Activated B cell treated with CpG ODN at 0.5 μM for 24 hours (primary cell): ENCODE data around the gene CYP4V2. TPM values are rescaled to one million over a fixed set of nuclear protein-coding genes. Genes with fewer than 3 reads are reported as not detected.
A peak's percentile ranks its signal among the peaks of the same experiment; 100 is the strongest.

Experiments
- ATAC-seq: fragments of 200-7000 bp; cut with Tn5 transposase; one replicate; pipeline ENCODE4 v1.10.0; 2021; ENCODE audit warnings: low read depth, mild to moderate bottlenecking, moderate library complexity
- CTCF ChIA-PET: fragments of 350-600 bp; sonication (Branson Sonifier 250); formaldehyde crosslinking; loops from one replicate; lab custom pipeline; 2021; ENCODE audit warnings: antibody characterized with exemption; lab: Charles Lee
- POLR2A ChIA-PET: fragments of 350-600 bp; sonication (Branson Sonifier 250); formaldehyde crosslinking; loops from one replicate; lab custom pipeline; 2021; ENCODE audit warnings: antibody characterized with exemption; lab: Charles Lee
- DNase-seq: peaks from one replicate; pipeline ENCODE4 v3.0.0; 2022
- H3K27ac Mint-ChIP-seq: one replicate; pipeline ENCODE4 v1.8.0; 2020; ENCODE audit warnings: mixed read lengths
- H3K27me3 Mint-ChIP-seq: one replicate; pipeline ENCODE4 v1.8.0; 2021; ENCODE audit warnings: mixed read lengths
- H3K36me3 Mint-ChIP-seq: one replicate; pipeline ENCODE4 v1.8.0; 2021; ENCODE audit warnings: low read depth, mixed read lengths
- H3K4me1 Mint-ChIP-seq: one replicate; pipeline ENCODE4 v1.8.0; 2021; ENCODE audit warnings: mixed read lengths
- H3K4me3 Mint-ChIP-seq: one replicate; pipeline ENCODE4 v1.8.0; 2020; ENCODE audit warnings: mild to moderate bottlenecking, mixed read lengths
- H3K9me3 Mint-ChIP-seq: one replicate; pipeline ENCODE4 v1.8.0; 2020; ENCODE audit warnings: mixed read lengths
- CTCF ChIP-seq: fragments of 200-600 bp; IDR thresholded peaks from one replicate; pipeline ENCODE4 v1.8.0; 2022; ENCODE audit warnings: antibody characterized with exemption, mild to moderate bottlenecking
- intact Hi-C: fragments of 100-400 bp; cut with micrococcal nuclease; formaldehyde crosslinking; loops from one replicate; pipeline ENCODE4 v1.15.1; 2024
- total RNA-seq: library from RNA; stranded (reverse); gene quantifications from 2 replicates; pipeline ENCODE4 v1.2.3, GENCODE V29; 2022

CYP4V2 gene
- total RNA-seq, 1 donor from 2014 or later: 9.5 TPM

- ChIA-PET CTCF (no interaction called here), POLR2A (no interaction called here)
- Mint-ChIP-seq H3K4me1 (peaks cover 9% of the 10 kb centered on the region), H3K27ac (no peak overlapping the region), H3K36me3 (peaks cover 12% of the 10 kb centered on the region), H3K27me3 (no peaks in the 10 kb centered on the region), H3K9me3 (no peaks in the 10 kb centered on the region), H3K4me3 (no peak overlapping the region)
- DNase-seq (no peak), ATAC-seq (no peak)
- no peak for TF ChIP-seq CTCF
- intact Hi-C loops: no loop called here
Measured at GRCh38 chr4:186196063-186196462, 4.7 kb downstream of the CYP4V2 start.

GRCh38 chr4:186200516-186200915 lies 9.1 kb downstream of the CYP4V2 start:
- ChIA-PET CTCF (no interaction called here), POLR2A (no interaction called here)
- ATAC-seq: no peak
- no peak for DNase-seq
- intact Hi-C loops: loop anchor here (5.0 kb wide), 1 partner anchor 558 kb away; no protein-coding TSS in a partner anchor
- Mint-ChIP-seq H3K9me3 (no peaks in the 10 kb centered on the region), H3K36me3 (peaks cover 7% of the 10 kb centered on the region), H3K27me3 (no peaks in the 10 kb centered on the region), H3K27ac (no peak overlapping the region), H3K4me1 (peaks cover 23% of the 10 kb centered on the region), H3K4me3 (no peak overlapping the region)
- no peak for TF ChIP-seq CTCF

DNA sequence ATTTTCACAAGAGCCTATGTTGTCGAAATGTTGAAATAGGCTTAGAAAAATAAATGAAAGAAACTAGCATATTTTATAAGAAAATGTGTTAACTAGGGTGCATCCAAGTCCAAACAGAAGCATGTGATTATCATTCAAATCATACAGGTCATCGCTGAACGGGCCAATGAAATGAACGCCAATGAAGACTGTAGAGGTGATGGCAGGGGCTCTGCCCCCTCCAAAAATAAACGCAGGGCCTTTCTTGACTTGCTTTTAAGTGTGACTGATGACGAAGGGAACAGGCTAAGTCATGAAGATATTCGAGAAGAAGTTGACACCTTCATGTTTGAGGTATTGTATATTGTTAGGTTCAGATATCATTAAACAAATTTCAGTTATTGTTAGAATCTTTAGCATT lies 9.6 kb downstream of the CYP4V2 start:
- no peak for DNase-seq
- ChIA-PET POLR2A (interaction anchor here (1.0 kb wide), 1 partner anchor 8 kb away, joined by 3 read pairs; no protein-coding TSS in a partner anchor), CTCF (no interaction called here)
- H3K36me3 Mint-ChIP-seq: peaks cover 6% of the 10 kb centered on the region
- intact Hi-C loops: loop anchor here (1.0 to 5.0 kb wide), 2 partner anchors 9 to 559 kb away; no protein-coding TSS in a partner anchor
- H3K9me3 Mint-ChIP-seq: no peaks in the 10 kb centered on the region
- no peak for TF ChIP-seq CTCF
- H3K4me1 Mint-ChIP-seq: peaks cover 23% of the 10 kb centered on the region
- no peaks in the 10 kb centered on the region for H3K27me3 Mint-ChIP-seq
- no peak for ATAC-seq
- no peak overlapping the region for H3K27ac Mint-ChIP-seq
- no peak overlapping the region for H3K4me3 Mint-ChIP-seq

DNA sequence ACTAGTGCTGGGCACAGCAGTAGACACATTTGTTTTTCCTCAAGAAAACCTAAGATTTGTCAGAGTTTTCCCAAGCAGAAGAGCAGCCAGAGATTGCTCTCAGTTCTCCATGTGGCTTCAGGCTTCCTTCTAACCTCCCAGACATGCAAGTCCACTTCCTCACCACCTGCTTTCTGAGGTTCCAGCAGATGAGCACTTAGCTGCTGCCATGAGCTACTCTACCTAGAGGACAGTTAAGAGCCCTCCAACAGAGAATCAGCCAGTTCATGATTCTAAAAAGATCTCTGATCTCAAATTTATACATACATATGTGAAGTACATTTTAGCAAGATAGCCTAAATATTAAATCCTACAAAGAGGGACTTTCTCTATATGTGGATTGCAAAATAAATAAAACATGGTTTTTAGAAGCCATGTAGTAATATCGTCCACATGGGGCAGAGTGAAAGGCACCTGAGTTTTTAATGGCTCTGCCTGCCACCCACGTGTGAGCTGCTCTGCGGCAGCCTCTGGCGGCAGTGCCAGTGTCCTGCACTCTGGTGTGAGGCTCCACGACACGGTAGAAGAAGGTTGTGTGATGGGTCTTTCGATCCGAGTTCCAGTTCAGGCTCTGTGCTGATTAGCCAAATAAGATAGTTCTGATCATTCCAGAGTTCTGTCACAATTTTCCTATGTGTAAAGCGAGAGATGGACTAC lies 10.3 kb downstream of the CYP4V2 start:
- no peak overlapping the region for H3K4me3 Mint-ChIP-seq
- TF ChIP-seq CTCF: no peak
- no peaks in the 10 kb centered on the region for H3K27me3 Mint-ChIP-seq
- POLR2A ChIA-PET: interaction anchor here (1.0 to 1.3 kb wide), 3 partner anchors 9 to 11 kb away, joined by 3 to 4 read pairs (median 4); no protein-coding TSS in a partner anchor
- ATAC-seq: peak; percentile 91
- CTCF ChIA-PET: interaction anchor here (0.9 to 1.3 kb wide), 2 partner anchors 9 to 134 kb away, joined by 3 to 8 read pairs; no protein-coding TSS in a partner anchor
- H3K4me1 Mint-ChIP-seq: peaks cover 23% of the 10 kb centered on the region
- H3K36me3 Mint-ChIP-seq: peaks cover 5% of the 10 kb centered on the region
- DNase-seq: peak; percentile 32
- H3K27ac Mint-ChIP-seq: peak overlapping the region; percentile 33
- intact Hi-C loops: loop anchor here (1.0 to 5.0 kb wide), 3 partner anchors 9 to 559 kb away; partner anchors contain the start of gene TLR3
- no peaks in the 10 kb centered on the region for H3K9me3 Mint-ChIP-seq

GRCh38 chr4:186202490-186203140 lies 11.2 kb downstream of the CYP4V2 start:
- CTCF ChIA-PET: interaction anchor here (0.9 to 1.3 kb wide), 2 partner anchors 10 to 135 kb away, joined by 3 to 8 read pairs; no protein-coding TSS in a partner anchor
- POLR2A ChIA-PET: interaction anchor here (1.1 to 1.3 kb wide), 2 partner anchors 10 to 12 kb away, joined by 4 read pairs; no protein-coding TSS in a partner anchor
- no peaks in the 10 kb centered on the region for H3K27me3 Mint-ChIP-seq
- peaks cover 23% of the 10 kb centered on the region for H3K4me1 Mint-ChIP-seq
- DNase-seq (no peak), ATAC-seq (no peak)
- TF ChIP-seq CTCF: no peak
- H3K27ac Mint-ChIP-seq: no peak overlapping the region
- H3K9me3 Mint-ChIP-seq: no peaks in the 10 kb centered on the region
- H3K4me3 Mint-ChIP-seq: no peak overlapping the region
- H3K36me3 Mint-ChIP-seq: no peaks in the 10 kb centered on the region
- intact Hi-C loops: loop anchor here (2.0 to 5.0 kb wide), 2 partner anchors 134 to 560 kb away; partner anchors contain the start of gene TLR3
